Measurements from ENCODE around the gene CDH4.

- TF ChIP-seq EP300 (IDR thresholded peaks at IDR 0.05) (no peak), CTCF (IDR thresholded peaks at IDR 0.05) (no peak), POLR2A (IDR thresholded peaks at IDR 0.05) (no peak)
Observed at GRCh38 chr20:61859767-61860166, 607.7 kb downstream of the CDH4 start.

All from ovary (tissue), 3 donors.